K562 (cell line): ENCODE results near the gene MGST3. TPM values are rescaled to one million over a fixed set of nuclear protein-coding genes. Genes with fewer than 3 reads are reported as not detected.

Experiments used
- ARID1B ChIP-seq: fragments of 450-650 bp; IDR thresholded peaks from 2 replicates; pipeline ENCODE4 v1.6.1; 2016; ENCODE audit warnings: antibody characterized with exemption, mild to moderate bottlenecking, inconsistent platforms
- ATF7 ChIP-seq: fragments of 450-650 bp; IDR thresholded peaks from 2 replicates; pipeline ENCODE4 v1.7.1; 2014; ENCODE audit warnings: mild to moderate bottlenecking, moderate library complexity
- BRF1 ChIP-seq: IDR thresholded peaks from 3 replicates; pipeline ENCODE4 v1.6.1; 2011; ENCODE audit warnings: borderline replicate concordance, mild to moderate bottlenecking; ENCODE audit not compliant: insufficient read length; ENCODE audit errors: extremely low read depth
- CBFA2T2 ChIP-seq: fragments of 450-650 bp; conservative IDR thresholded peaks from 2 replicates; pipeline ENCODE4 v1.6.1; 2017; ENCODE audit warnings: mild to moderate bottlenecking
- CHD7 ChIP-seq: fragments of 200-600 bp; sonication (generic); IDR thresholded peaks from one replicate; pipeline ENCODE4 v1.6.1; 2012; ENCODE audit warnings: mild to moderate bottlenecking, low read depth, low read length, inconsistent platforms
- GTF2A2 ChIP-seq: IDR thresholded peaks from 2 replicates; pipeline ENCODE4 v1.6.1; 2016; ENCODE audit warnings: mild to moderate bottlenecking, missing genetic modification characterization, missing compliant biosample characterization
- NR2C1 ChIP-seq, 2 experiments: fragments of 450-650 bp; IDR thresholded peaks; 2 replicates each; pipeline ENCODE4 v1.6.1; 2017; ENCODE audit warnings: mild to moderate bottlenecking in 2 of 2, antibody characterized with exemption in 1 of 2, inconsistent platforms in 1 of 2, missing compliant biosample characterization in 1 of 2, missing genetic modification characterization in 1 of 2
- RB1 ChIP-seq: fragments of 450-650 bp; IDR thresholded peaks from 2 replicates; pipeline ENCODE4 v1.6.1; 2017; ENCODE audit warnings: low read depth, mild to moderate bottlenecking
- SIN3A ChIP-seq, 2 experiments: fragments of 150-350 bp in 1 of 2; IDR thresholded peaks; 2 replicates each; pipeline ENCODE4 v1.6.1; 2011 to 2016; ENCODE audit warnings: borderline replicate concordance in 2 of 2, low read depth in 2 of 2, low read length in 2 of 2, mild to moderate bottlenecking in 2 of 2, moderate library complexity in 2 of 2; ENCODE audit not compliant: control insufficient read depth in 1 of 2
- SMARCC2 ChIP-seq: fragments of 450-650 bp; IDR thresholded peaks from 2 replicates; pipeline ENCODE4 v1.6.1; 2017; ENCODE audit warnings: antibody characterized with exemption, moderate library complexity, mild to moderate bottlenecking, low read depth
- TBL1XR1 ChIP-seq, 2 experiments: IDR thresholded peaks; 2 replicates each; pipeline ENCODE4 v1.6.1; 2012; ENCODE audit warnings: improper control_type of control experiment in 2 of 2, low read length in 2 of 2, mild to moderate bottlenecking in 1 of 2
- ZKSCAN8 ChIP-seq: fragments of 200-800 bp; sonication (Bioruptor generic); IDR thresholded peaks from 2 replicates; pipeline ENCODE4 v1.6.1; 2016; ENCODE audit warnings: missing genetic modification characterization, missing compliant biosample characterization
- ZNF253 ChIP-seq: fragments of 250-450 bp; sonication (Bioruptor Pico); conservative IDR thresholded peaks from 2 replicates; pipeline ENCODE4 v1.6.1; 2021; ENCODE audit warnings: mild to moderate bottlenecking
- polyA plus RNA-seq, 8 experiments: library from polyadenylated mRNA; depleted of rRNA in 4 of 8; stranded (reverse) in 5 of 8; unstranded in 3 of 8; fragments of >200 nt; fragmentation: Nextera tagmentation in 2 of 8; fragmentation: Illumina TruSeq in 1 of 8; extraction: Ambion mirVana in 2 of 8; extraction: Trizol in 1 of 8; gene quantifications; 2 replicates each; pipeline versions ENCODE4 v1.2.1 to v1.2.3, GENCODE V29; 2011 to 2014; ENCODE audit warnings: inconsistent platforms in 1 of 8, missing spikeins in 1 of 8
- total RNA-seq, 7 experiments: library from RNA; depleted of rRNA in 6 of 7; stranded (reverse); fragments of >200 nt in 6 of 7; fragmentation: Illumina TruSeq in 2 of 7; extraction: Trizol in 2 of 7; gene quantifications; 2 replicates each; pipeline versions ENCODE4 v1.2.1 to v1.2.3, GENCODE V29; 2011 to 2021; ENCODE audit warnings: low replicate concordance in 1 of 7
- TF ChIP-seq, protein P1 (sequence below): sonication (generic); formaldehyde crosslinking; IDR thresholded peaks from 2 replicates; pipeline ENCODE4 v1.8.1; 2023; ENCODE audit warnings: mild to moderate bottlenecking, missing genetic modification reagents

MGST3 gene
- total and polyA plus RNA-seq, 9 of the 15 experiments (the other 6 are each of a cell fraction or from before 2014, with no cell fraction given), result 70.7 to 287 (median 105) TPM

DNA sequence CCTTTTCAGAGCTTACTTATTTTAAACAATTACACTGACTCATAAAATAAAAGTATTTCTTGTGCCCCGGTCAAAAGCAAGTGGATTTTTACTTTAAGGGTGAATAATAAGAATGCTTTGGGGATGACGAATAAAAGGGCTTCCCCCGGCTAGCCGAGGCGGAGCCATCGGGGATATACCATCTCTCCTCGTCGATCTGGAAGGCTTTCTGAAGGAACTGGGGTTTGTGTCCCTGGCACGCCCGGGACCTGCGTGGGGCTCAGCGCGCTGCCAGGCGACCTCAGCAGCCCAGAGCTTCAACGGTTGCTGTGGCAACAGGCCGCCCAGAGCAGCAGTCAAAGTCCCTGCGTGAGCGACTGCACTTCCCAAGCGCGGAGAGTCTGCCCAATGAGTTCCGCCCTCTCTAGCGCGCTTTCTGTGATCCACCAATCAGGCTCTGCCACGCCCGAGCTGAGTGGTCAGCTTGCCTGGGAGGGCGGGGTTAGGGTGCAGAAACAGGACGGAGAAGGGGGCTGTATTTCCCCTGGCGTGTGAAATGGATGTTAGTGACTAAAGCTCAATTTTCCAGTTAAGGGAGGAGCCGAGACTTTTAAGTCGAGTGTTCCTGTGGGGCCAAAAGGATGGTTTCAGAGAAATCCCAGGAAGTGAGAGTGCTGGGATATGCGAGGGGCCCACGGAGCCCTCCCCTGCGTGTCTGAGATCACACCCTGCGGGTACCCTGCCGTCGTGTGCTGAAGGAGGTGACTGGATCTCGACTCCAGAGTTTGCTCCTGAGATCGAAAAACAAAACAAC, 33.0 kb upstream of the MGST3 start (continued):
- TF ChIP-seq CHD7 (no peak), SMARCC2 (no peak), NR2C1 (IDR thresholded peaks at IDR 0.05) (no peak), NR2C1 (tag; IDR thresholded peaks at IDR 0.05) (no peak), TBL1XR1 (IDR thresholded peaks at IDR 0.05; ENCODE audit: low read length in 2 of 2) (no peak), CBFA2T2 (no peak), SIN3A (IDR thresholded peaks at IDR 0.05; ENCODE audit: borderline replicate concordance in 2 of 2, control insufficient read depth in 1 of 2, low read depth in 2 of 2, low read length in 2 of 2) (peak; percentile 42 to 53; a peak in 1 of 4 replicates), RB1 (peak; percentile 95; the same call in 1 of the 2 replicates), ATF7 (peak; percentile 91), ZKSCAN8 (no peak), ZNF253 (CRISPR knock-in tag) (no peak), ARID1B (0 out of 2 replicates have a peak, but pooled peaks have one; percentile 6), BRF1 (no peak), GTF2A2 (tag) (no peak)
- TF ChIP-seq, protein P1, sequence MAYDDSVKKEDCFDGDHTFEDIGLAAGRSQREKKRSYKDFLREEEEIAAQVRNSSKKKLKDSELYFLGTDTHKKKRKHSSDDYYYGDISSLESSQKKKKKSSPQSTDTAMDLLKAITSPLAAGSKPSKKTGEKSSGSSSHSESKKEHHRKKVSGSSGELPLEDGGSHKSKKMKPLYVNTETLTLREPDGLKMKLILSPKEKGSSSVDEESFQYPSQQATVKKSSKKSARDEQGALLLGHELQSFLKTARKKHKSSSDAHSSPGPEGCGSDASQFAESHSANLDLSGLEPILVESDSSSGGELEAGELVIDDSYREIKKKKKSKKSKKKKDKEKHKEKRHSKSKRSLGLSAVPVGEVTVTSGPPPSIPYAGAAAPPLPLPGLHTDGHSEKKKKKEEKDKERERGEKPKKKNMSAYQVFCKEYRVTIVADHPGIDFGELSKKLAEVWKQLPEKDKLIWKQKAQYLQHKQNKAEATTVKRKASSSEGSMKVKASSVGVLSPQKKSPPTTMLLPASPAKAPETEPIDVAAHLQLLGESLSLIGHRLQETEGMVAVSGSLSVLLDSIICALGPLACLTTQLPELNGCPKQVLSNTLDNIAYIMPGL (CRISPR knock-in tag), result no peak
